SW 1271 (cell line): Measurements from ENCODE around the gene TFPT.

ENCODE experiments used
- DNase-seq, 2 experiments: peaks; one replicate each; lab custom pipeline; 2025; lab: John Stamatoyannopoulos, UW

TFPT gene

GRCh38 chr19:54148158-54148557 lies 32.7 kb upstream of the TFPT start:
- no peak for DNase-seq

DNA sequence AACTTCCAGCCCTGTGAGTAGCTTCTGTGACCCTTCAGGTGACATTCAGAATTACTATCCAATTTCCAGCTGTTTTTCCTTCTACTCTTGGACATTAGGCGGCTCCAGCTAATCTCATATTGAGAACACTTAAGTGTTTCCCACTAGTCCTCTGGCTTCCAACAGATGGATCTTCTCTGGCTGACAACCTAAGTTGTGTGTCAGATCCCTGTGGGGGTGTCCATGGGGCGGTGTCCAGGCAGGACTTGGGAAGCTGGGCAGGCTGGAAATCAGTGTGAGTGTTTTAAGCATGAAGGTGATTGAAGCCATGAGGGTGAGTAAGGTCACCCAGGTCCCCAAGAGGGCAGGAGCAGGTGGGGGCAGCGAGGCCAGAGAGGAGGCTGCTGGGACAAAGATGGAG lies 32.2 kb upstream of the TFPT start:
- DNase-seq: no peak

- DNase-seq: no peak
Observed at GRCh38 chr19:54145541-54146158, 30.2 kb upstream of the TFPT start.

DNA sequence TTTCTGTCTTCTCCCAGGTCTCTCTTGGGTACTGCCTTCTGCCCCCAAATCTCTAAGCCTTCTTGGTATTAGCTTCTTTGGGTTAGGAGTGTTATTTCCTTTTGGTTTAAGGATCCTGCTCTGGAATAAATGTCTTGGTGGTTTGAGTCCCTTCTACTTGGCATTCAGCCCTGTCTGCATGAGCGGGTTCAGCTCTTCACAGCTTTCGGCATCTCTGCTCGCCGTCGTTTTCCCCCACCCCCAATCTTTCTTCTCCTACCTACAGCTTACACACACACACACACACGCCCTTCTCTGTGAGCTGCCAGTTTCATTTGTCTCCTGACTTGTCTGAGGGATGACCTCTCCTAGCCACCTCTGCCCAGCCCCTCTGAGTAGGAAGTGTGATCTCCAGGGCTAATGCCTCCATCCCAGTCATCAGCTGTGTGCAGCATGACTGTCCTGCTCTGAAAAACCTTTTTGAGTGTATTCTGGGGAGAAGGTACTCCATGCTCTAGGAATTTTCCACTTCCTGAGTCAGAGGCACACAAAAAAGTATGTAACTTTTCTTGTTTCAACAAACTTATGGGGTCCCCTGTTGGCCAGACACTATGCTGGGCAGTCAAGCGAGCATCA lies 26.8 kb upstream of the TFPT start:
- DNase-seq: no peak

- DNase-seq: no peak
Observed at GRCh38 chr19:54141356-54141755, 25.9 kb upstream of the TFPT start.

DNA sequence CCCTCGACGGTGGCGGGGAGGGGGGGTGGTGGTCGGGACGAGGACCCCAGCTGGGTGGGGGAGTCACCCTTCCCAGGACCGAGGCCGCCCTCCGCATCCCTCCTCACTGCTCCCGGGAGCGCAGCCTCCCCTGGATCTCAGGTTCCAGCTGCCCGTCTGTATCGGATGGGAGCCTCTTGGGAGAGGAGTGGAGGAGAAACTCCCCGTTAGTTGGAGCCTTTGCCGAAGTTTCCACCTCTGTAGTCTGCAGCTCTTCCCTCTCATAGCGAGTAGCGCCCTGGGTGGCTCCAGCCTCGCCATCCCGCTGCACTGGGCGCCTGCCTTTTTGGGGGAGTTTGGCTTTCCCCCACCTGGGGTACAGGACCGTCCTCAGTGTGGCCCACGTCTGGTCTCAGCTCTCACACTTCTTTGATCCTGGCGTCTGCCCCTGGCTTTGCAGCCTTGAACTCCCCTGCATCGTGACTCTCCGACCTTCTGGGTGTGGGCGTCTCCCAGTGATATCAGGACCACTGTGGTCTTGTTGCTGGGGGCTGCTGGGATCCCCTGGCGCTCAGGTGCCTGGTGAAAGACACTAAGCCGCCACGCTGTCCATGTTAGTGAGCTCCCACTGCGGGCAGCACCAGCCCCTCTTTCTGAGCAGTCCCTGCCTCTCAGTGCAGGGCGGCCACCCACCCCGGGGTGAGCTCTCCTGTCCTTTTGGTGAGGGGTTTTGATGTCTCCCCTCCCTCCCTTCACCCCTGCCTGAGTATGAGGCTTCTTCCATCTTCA lies 23.2 kb upstream of the TFPT start:
- no peak for DNase-seq

DNA sequence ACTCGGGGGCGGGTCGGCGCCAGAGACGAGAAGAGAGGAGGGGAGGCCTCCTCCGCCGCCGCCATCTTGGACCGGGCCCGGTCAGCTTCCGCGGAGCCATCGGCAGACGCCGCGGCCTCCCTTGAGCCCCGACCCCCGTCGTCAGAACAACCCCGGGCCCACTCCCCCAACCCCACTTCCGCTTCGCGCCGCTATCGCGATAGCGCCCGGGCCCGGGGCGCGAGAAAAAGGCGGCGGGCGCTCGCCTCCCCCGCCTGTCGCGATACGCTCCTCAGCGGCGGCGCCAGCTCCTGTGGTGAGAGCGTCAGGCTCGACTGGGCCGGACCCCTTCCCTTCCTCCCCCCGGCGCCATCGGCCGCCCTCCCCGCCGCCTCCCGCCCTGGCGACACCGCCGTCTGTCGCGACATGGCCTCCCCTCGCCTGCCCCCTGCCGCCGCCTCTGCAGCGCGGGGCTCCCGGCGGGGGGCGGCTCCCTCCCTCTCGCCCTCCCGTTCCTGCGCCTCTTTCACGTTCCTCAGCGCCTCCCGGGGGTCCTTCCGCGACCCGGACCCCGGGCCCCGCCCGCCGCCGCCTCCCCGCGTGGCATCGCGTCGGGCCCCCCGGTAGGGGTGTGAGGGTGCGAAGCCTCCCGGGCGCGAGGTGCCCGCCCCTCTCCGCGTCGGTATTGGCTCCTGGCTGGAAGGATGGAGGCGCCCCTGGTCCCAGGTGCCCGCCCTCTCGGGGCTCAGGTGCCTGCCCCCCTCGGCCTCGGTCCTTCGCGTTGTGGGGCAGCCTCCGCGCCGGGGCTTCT lies 22.4 kb upstream of the TFPT start, which contains the start of gene CNOT3:
Gene CNOT3 (plus strand): TSS at position 64 of the 790 bp plus-strand sequence. CDS start 5,217 bp downstream, outside the sequence.
- no peak for DNase-seq

DNA sequence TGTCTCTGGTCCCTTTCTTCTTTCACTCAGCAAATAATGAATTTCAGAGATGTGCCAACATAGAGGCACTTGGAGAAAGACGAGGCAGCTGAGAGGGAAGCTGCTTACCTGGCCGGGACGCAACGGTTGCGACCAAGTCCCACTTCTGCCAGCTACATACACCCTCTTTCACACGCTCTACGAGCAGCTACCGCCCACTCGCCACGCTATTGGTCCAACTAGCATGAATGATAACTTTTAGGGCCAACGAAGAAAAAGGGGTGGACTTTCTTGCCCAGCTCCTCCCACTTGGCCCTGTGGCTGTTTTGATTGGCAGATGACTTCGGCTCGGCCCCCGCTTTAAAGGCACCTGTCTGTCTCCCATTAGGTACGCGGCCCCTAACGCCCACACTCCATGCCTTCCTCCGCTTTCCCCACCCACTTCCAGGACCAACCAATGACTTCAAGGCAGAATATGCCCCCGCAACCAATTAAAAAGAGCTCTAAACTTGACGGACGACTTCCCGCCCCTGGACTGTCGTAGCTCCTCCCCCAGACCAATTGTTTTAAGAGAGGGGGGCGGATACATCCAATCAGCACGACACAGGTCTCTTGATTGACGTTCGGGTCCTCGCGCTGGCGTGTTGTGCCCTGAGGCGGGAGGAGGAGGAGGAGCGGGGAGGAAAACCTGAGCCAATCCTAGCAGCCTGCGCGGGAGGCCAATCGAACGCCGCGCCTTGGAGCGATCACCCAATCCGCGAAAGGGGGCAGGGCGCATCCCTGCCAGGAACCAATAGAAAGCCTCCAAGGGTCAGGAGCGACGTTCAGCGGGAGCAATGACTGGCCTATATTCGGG lies 21.6 kb upstream of the TFPT start:
- peak; percentile 98 to 99 for DNase-seq

- no peak for DNase-seq
Observed at GRCh38 chr19:54136086-54136863, 20.8 kb upstream of the TFPT start.

- DNase-seq: no peak
Observed at GRCh38 chr19:54133957-54134590, 18.6 kb upstream of the TFPT start.

DNA sequence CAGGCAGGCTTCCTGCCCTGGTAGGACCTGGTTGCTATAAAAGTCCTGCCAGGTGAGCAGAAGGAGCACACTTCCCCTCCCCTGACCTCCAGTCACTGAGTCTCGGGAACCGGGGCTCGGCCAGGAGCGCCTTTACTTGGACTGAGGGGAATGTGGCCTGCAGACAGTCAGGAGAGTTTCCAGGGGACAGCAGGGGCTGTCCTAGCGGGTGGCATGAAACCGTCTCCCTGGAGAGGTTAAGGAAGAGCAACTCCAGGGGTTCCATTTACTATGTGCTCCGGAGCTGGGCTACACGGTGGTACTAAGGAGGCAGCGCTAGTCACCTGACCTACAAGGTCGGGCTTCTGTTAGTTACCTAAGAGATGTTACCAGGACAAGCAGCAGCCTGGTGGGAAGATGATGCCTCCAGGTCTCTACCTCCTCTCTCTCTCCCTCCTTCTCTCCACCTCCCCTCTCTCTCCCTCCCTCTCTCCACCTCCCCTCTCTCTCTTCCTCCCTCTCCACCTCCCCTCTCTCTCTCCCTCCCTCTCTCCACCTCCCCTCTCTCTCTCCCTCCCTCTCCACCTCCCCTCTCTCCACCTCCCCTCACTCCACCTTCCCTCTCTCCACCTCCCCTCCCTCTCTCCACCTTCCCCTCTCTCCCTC lies 18.0 kb upstream of the TFPT start:
- peak; percentile 22 to 35 for DNase-seq

GRCh38 chr19:54129617-54129996 lies 14.2 kb upstream of the TFPT start:
- DNase-seq: no peak

- no peak for DNase-seq
Observed at GRCh38 chr19:54128796-54129616, 13.5 kb upstream of the TFPT start.

DNA sequence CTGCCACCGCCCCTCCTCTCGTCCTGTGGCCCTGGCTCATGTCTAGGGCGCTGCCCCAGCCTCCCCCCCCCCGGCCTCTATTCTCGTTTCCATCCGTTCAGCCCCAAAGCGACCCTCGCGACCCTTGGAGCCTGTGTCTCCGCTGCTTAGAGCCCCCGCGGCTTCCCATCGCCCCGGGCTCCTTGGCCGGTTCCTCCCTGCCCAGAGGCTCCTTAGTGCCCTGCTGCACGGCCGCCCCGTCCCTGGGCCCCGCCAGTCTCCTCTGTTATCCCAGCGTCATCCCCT lies 12.9 kb upstream of the TFPT start:
- no peak for DNase-seq

DNA sequence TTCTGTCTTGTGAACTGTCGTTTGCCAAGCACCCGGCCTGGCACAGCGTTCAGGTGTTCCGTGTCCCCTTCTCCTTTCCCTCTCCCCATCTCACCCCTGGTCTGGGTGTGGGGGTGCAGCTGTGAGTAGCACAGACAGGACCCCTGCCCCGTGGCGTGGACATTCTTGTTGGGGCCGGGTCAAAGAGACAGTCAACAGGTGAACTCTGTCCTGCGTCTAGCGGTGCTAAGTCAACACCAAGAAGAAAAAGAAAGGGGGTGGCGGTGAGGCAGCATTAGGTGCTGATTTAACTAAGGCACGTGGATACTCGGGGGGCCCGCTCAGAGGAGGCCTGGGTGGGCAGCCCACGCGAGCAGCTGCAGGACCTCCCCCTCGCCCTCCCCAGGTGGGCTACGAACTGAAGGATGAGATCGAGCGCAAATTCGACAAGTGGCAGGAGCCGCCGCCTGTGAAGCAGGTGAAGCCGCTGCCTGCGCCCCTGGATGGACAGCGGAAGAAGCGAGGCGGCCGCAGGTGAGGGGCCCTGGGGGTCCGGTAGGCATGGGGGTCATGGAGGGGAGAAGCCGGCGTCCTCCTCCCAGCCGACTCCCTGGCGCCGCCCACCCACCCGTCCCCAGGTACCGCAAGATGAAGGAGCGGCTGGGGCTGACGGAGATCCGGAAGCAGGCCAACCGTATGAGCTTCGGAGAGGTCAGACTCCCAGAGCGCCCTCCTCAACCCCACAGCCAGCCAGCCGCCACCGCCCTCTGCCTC lies 12.4 kb upstream of the TFPT start:
- DNase-seq: no peak

DNA sequence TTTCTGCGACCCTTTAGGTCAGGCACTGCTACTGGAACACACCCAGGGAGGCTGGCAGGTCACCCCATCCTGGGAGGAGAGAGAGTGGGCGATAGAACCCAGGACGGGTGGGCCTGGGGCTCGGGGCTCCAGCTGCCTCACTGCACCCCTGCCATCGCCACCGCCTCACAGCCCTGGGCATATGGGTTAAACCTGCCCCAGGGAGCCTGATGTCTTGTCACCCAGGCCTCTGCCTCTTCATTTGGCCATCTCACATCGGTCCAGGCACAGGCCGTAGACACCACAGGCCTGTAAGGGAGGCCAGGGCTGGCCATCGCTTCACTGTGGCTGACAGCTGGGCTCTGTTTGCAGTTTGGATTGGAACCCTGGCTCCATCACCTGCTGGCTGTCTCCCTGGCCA lies 10.3 kb upstream of the TFPT start:
- no peak for DNase-seq

GRCh38 chr19:54124393-54124792 lies 8.9 kb upstream of the TFPT start:
- no peak for DNase-seq

GRCh38 chr19:54123682-54124081 lies 8.2 kb upstream of the TFPT start:
- DNase-seq: no peak
